SU-DHL-6 (cell line): ENCODE data around the gene ZNF22.

Experiments
- CTCF ChIP-seq: fragments of 200-600 bp; sonication (generic); IDR thresholded peaks from one replicate; pipeline ENCODE4 v1.5.1; 2017; ENCODE audit warnings: antibody characterized with exemption, mild to moderate bottlenecking, low read length, moderate library complexity; ENCODE audit not compliant: insufficient read depth, poor library complexity, severe bottlenecking
- EZH2phosphoT487 ChIP-seq: fragments of 200-600 bp; sonication (generic), shearing (Covaris generic); conservative IDR thresholded peaks from 2 replicates; pipeline ENCODE4 v1.6.1; 2018; ENCODE audit warnings: mild to moderate bottlenecking, antibody characterized with exemption, low read length, moderate library complexity, mixed read lengths

- TF ChIP-seq EZH2phosphoT487 = no peak
- no peak for TF ChIP-seq CTCF
Observed at GRCh38 chr10:44956717-44957706, 43.7 kb upstream of the ZNF22 start.
